HEK293 (cell line): ENCODE data around the gene HOXB9.

Experiments used
- FEZF1 ChIP-seq: fragments of 450-650 bp; formaldehyde crosslinking; IDR thresholded peaks from 2 replicates; pipeline ENCODE4 v1.5.1; 2016; ENCODE audit warnings: missing biosample characterization, missing genetic modification characterization
- GFI1B ChIP-seq: fragments of 450-650 bp; formaldehyde crosslinking; IDR thresholded peaks from 2 replicates; pipeline ENCODE4 v1.5.1; 2016; ENCODE audit warnings: missing biosample characterization, missing genetic modification characterization
- HIC1 ChIP-seq: fragments of 450-650 bp; formaldehyde crosslinking; IDR thresholded peaks from 2 replicates; pipeline ENCODE4 v1.5.1; 2016; ENCODE audit warnings: missing biosample characterization, missing genetic modification characterization
- HOXD13 ChIP-seq: sonication (generic); formaldehyde crosslinking; IDR thresholded peaks from 2 replicates; pipeline ENCODE4 v1.8.0; 2022; ENCODE audit warnings: missing genetic modification reagents, borderline replicate concordance
- MZF1 ChIP-seq: fragments of 450-650 bp; formaldehyde crosslinking; IDR thresholded peaks from 2 replicates; pipeline ENCODE4 v1.5.1; 2017; ENCODE audit warnings: missing biosample characterization, missing genetic modification characterization, borderline replicate concordance
- PRDM4 ChIP-seq: fragments of 450-650 bp; formaldehyde crosslinking; IDR thresholded peaks from 2 replicates; pipeline ENCODE4 v1.5.1; 2017; ENCODE audit warnings: missing biosample characterization, missing genetic modification characterization
- REST ChIP-seq: fragments of 450-650 bp; formaldehyde crosslinking; IDR thresholded peaks from 2 replicates; pipeline ENCODE4 v1.5.1; 2016; ENCODE audit warnings: missing biosample characterization, missing genetic modification characterization
- SALL2 ChIP-seq: fragments of 450-650 bp; formaldehyde crosslinking; IDR thresholded peaks from 2 replicates; pipeline ENCODE4 v1.5.0; 2017; ENCODE audit warnings: missing biosample characterization, mild to moderate bottlenecking, missing genetic modification characterization, borderline replicate concordance
- TCF7L2 ChIP-seq: IDR thresholded peaks from 2 replicates; pipeline ENCODE4 v1.6.1; 2011; ENCODE audit warnings: low read depth, mild to moderate bottlenecking, inconsistent platforms, low read length, moderate library complexity, borderline replicate concordance
- ZFHX2 ChIP-seq: fragments of 450-650 bp; formaldehyde crosslinking; conservative IDR thresholded peaks from 2 replicates; pipeline ENCODE4 v1.5.1; 2016; ENCODE audit warnings: missing biosample characterization, missing genetic modification characterization
- ZNF121 ChIP-seq: fragments of 450-650 bp; formaldehyde crosslinking; IDR thresholded peaks from 2 replicates; pipeline ENCODE4 v1.5.1; 2016; ENCODE audit warnings: missing biosample characterization, missing genetic modification characterization
- ZNF140 ChIP-seq: fragments of 450-650 bp; formaldehyde crosslinking; IDR thresholded peaks from 2 replicates; pipeline ENCODE4 v1.5.1; 2016; ENCODE audit warnings: missing biosample characterization, missing genetic modification characterization
- ZNF155 ChIP-seq: fragments of 450-650 bp; formaldehyde crosslinking; IDR thresholded peaks from 2 replicates; pipeline ENCODE4 v1.5.1; 2016; ENCODE audit warnings: missing biosample characterization, missing genetic modification characterization
- ZNF211 ChIP-seq: fragments of 450-650 bp; formaldehyde crosslinking; IDR thresholded peaks from 2 replicates; pipeline ENCODE4 v1.5.1; 2016; ENCODE audit warnings: low read depth, missing biosample characterization, missing genetic modification characterization
- ZNF223 ChIP-seq: fragments of 450-650 bp; formaldehyde crosslinking; IDR thresholded peaks from 2 replicates; pipeline ENCODE4 v1.5.1; 2016; ENCODE audit warnings: missing biosample characterization, missing genetic modification characterization
- ZNF248 ChIP-seq: fragments of 450-650 bp; formaldehyde crosslinking; IDR thresholded peaks from 2 replicates; pipeline ENCODE4 v1.5.1; 2017; ENCODE audit warnings: missing biosample characterization, missing genetic modification characterization
- ZNF292 ChIP-seq: fragments of 450-650 bp; formaldehyde crosslinking; IDR thresholded peaks from 2 replicates; pipeline ENCODE4 v1.5.1; 2016; ENCODE audit warnings: low read depth, missing biosample characterization, missing genetic modification characterization, borderline replicate concordance
- ZNF324 ChIP-seq: fragments of 450-650 bp; formaldehyde crosslinking; IDR thresholded peaks from 2 replicates; pipeline ENCODE4 v1.5.1; 2016; ENCODE audit warnings: missing biosample characterization, missing genetic modification characterization
- ZNF350 ChIP-seq: fragments of 450-650 bp; formaldehyde crosslinking; IDR thresholded peaks from 2 replicates; pipeline ENCODE4 v1.5.0; 2017; ENCODE audit warnings: missing biosample characterization, mild to moderate bottlenecking, missing genetic modification characterization
- ZNF362 ChIP-seq: fragments of 450-650 bp; formaldehyde crosslinking; IDR thresholded peaks from 2 replicates; pipeline ENCODE4 v1.5.1; 2016; ENCODE audit warnings: missing biosample characterization, missing genetic modification characterization
- ZNF473 ChIP-seq: fragments of 450-650 bp; formaldehyde crosslinking; IDR thresholded peaks from 2 replicates; pipeline ENCODE4 v1.5.1; 2017; ENCODE audit warnings: missing biosample characterization, missing genetic modification characterization
- ZNF548 ChIP-seq: fragments of 450-650 bp; formaldehyde crosslinking; IDR thresholded peaks from 2 replicates; pipeline ENCODE4 v1.5.1; 2016; ENCODE audit warnings: missing biosample characterization, missing genetic modification characterization
- ZNF555 ChIP-seq: fragments of 450-650 bp; formaldehyde crosslinking; conservative IDR thresholded peaks from 2 replicates; pipeline ENCODE4 v1.5.1; 2017; ENCODE audit warnings: missing biosample characterization, mild to moderate bottlenecking, missing genetic modification characterization, inconsistent platforms
- ZNF623 ChIP-seq: fragments of 450-650 bp; formaldehyde crosslinking; IDR thresholded peaks from 2 replicates; pipeline ENCODE4 v1.5.1; 2016; ENCODE audit warnings: missing biosample characterization, missing genetic modification characterization
- ZNF624 ChIP-seq: fragments of 450-650 bp; formaldehyde crosslinking; IDR thresholded peaks from 2 replicates; pipeline ENCODE4 v1.5.1; 2017; ENCODE audit warnings: missing biosample characterization, missing genetic modification characterization
- ZNF664 ChIP-seq: fragments of 450-650 bp; formaldehyde crosslinking; IDR thresholded peaks from 2 replicates; pipeline ENCODE4 v1.5.1; 2016; ENCODE audit warnings: missing biosample characterization, missing genetic modification characterization
- ZNF747 ChIP-seq: fragments of 450-650 bp; formaldehyde crosslinking; IDR thresholded peaks from 2 replicates; pipeline ENCODE4 v1.5.1; 2016; ENCODE audit warnings: missing biosample characterization, missing genetic modification characterization
- ZSCAN16 ChIP-seq: fragments of 450-650 bp; formaldehyde crosslinking; IDR thresholded peaks from 2 replicates; pipeline ENCODE4 v1.5.1; 2016; ENCODE audit warnings: missing biosample characterization, missing genetic modification characterization
- ZSCAN4 ChIP-seq: fragments of 450-650 bp; formaldehyde crosslinking; IDR thresholded peaks from 2 replicates; pipeline ENCODE4 v1.5.1; 2017; ENCODE audit warnings: missing biosample characterization, missing genetic modification characterization

The HOXB9 gene

GRCh38 chr17:48619826-48620449 is 6.2 kb downstream of the HOXB9 start (continued):
- no peak for TF ChIP-seq REST (tag by site-specific recombination)
- no peak for TF ChIP-seq HIC1 (tag by site-specific recombination)
- no peak for TF ChIP-seq ZNF362 (tag by site-specific recombination)
- TF ChIP-seq FEZF1 (tag by site-specific recombination): no peak; the same call in 1 of the 2 replicates
- no peak for TF ChIP-seq ZNF155 (tag by site-specific recombination)
- TF ChIP-seq ZNF555: no peak
- TF ChIP-seq ZNF548 (tag by site-specific recombination): no peak
- no peak for TF ChIP-seq ZNF350
- TF ChIP-seq ZNF747 (tag by site-specific recombination): no peak
- TF ChIP-seq ZFHX2 (tag by site-specific recombination): no peak
- TF ChIP-seq ZNF624 (tag by site-specific recombination): peak; percentile 88
- TF ChIP-seq SALL2: no peak
- peak; percentile 21; the same call in 1 of the 2 replicates for TF ChIP-seq ZNF324 (tag by site-specific recombination)
- no peak for TF ChIP-seq ZNF292 (tag by site-specific recombination)
- TF ChIP-seq ZNF223 (tag by site-specific recombination): no peak
- no peak for TF ChIP-seq ZNF623 (tag by site-specific recombination)
- TF ChIP-seq ZNF664 (tag by site-specific recombination): peak; percentile 38; the same call in 1 of the 2 replicates
- peak; percentile 8; the same call in 1 of the 2 replicates for TF ChIP-seq ZNF121 (tag by site-specific recombination)
- no peak for TF ChIP-seq ZNF473
- no peak for TF ChIP-seq TCF7L2
- peak; percentile 37; the same call in 1 of the 2 replicates for TF ChIP-seq GFI1B (tag by site-specific recombination)
- no peak for TF ChIP-seq ZNF140 (tag by site-specific recombination)
- peak; percentile 94 for TF ChIP-seq MZF1 (tag by site-specific recombination)
- TF ChIP-seq PRDM4: peak; percentile 63
- TF ChIP-seq ZNF248: no peak
- no peak for TF ChIP-seq HOXD13 (CRISPR knock-in tag)
- no peak for TF ChIP-seq ZNF211 (tag by site-specific recombination)
- TF ChIP-seq ZSCAN16 (tag by site-specific recombination): no peak
- TF ChIP-seq ZSCAN4 (tag by site-specific recombination): no peak; the same call in 1 of the 2 replicates
